ENCODE results near the gene MAPT. TPM values are rescaled to one million over a fixed set of nuclear protein-coding genes. Genes with fewer than 3 reads are reported as not detected.
A peak's percentile ranks its signal among the peaks of the same experiment; 100 is the strongest.

MAPT gene
- total and polyA plus RNA-seq, 4 donors = 0.27 to 3.8 (median 1.8) TPM

GRCh38 chr17:45851873-45852272 is 42.5 kb upstream of the MAPT start:
- no peak for ATAC-seq (ENCODE audit: insufficient read depth, low FRiP score)
- no peak overlapping the region for H3K9ac ChIP-seq (ENCODE audit: insufficient read depth in 1 of 2, low read length in 2 of 2)
- peaks cover 0 to 7% (median 0%) of the 10 kb centered on the region in 4 donors for H3K9me3 ChIP-seq (ENCODE audit: control insufficient read depth in 4 of 4, insufficient read depth in 3 of 4, low read length in 3 of 4)
- H3K4me3 ChIP-seq = no peak overlapping the region
- 70 to 76% methylated on average over 1 of the region's 1 CpG for WGBS, 2 donors
- no peak for DNase-seq
- H3K4me1 ChIP-seq (ENCODE audit: control insufficient read depth in 5 of 5, insufficient read depth in 5 of 5, low read length in 5 of 5) = no peaks in the 10 kb centered on the region
- peaks cover 0 to 9% (median 4%) of the 10 kb centered on the region in 3 donors for H3K27me3 ChIP-seq (ENCODE audit: control insufficient read depth in 3 of 3, insufficient read depth in 3 of 3, low read length in 2 of 3)
- no peak overlapping the region for H3K27ac ChIP-seq (ENCODE audit: low read depth in 1 of 2, low read length in 1 of 2)
- H3K36me3 ChIP-seq (ENCODE audit: control insufficient read depth in 4 of 4, insufficient read depth in 4 of 4, low read length in 4 of 4) = no peaks in the 10 kb centered on the region
- no peak for TF ChIP-seq CTCF (IDR thresholded peaks at IDR 0.05; ENCODE audit: control extremely low read depth, extremely low read depth)

GRCh38 chr17:45852535-45853297 is 41.6 kb upstream of the MAPT start:
- ATAC-seq (ENCODE audit: insufficient read depth, low FRiP score) (no peak), DNase-seq (peak; percentile 53 to 71 (median 67))
- Histone ChIP-seq H3K9ac (ENCODE audit: insufficient read depth in 1 of 2, low read length in 2 of 2) (no peak overlapping the region), H3K27ac (ENCODE audit: low read depth in 1 of 2, low read length in 1 of 2) (no peak overlapping the region), H3K36me3 (ENCODE audit: control insufficient read depth in 4 of 4, insufficient read depth in 4 of 4, low read length in 4 of 4) (no peaks in the 10 kb centered on the region), H3K4me3 (no peak overlapping the region), H3K27me3 (ENCODE audit: control insufficient read depth in 3 of 3, insufficient read depth in 3 of 3, low read length in 2 of 3) (peaks cover 0 to 9% (median 4%) of the 10 kb centered on the region in 3 donors), H3K9me3 (ENCODE audit: control insufficient read depth in 4 of 4, insufficient read depth in 3 of 4, low read length in 3 of 4) (peaks cover 0 to 7% (median 0%) of the 10 kb centered on the region in 4 donors), H3K4me1 (ENCODE audit: control insufficient read depth in 5 of 5, insufficient read depth in 5 of 5, low read length in 5 of 5) (no peaks in the 10 kb centered on the region)
- 26% methylated on average over 12 of the region's 12 CpGs for WGBS, 2 donors
- peak; percentile 85 for TF ChIP-seq CTCF (IDR thresholded peaks at IDR 0.05; ENCODE audit: control extremely low read depth, extremely low read depth)

- Histone ChIP-seq H3K9me3 (ENCODE audit: control insufficient read depth in 4 of 4, insufficient read depth in 3 of 4, low read length in 3 of 4) (peaks cover 0 to 7% (median 0%) of the 10 kb centered on the region in 4 donors), H3K27me3 (ENCODE audit: control insufficient read depth in 3 of 3, insufficient read depth in 3 of 3, low read length in 2 of 3) (peaks cover 0 to 9% (median 4%) of the 10 kb centered on the region in 3 donors), H3K36me3 (ENCODE audit: control insufficient read depth in 4 of 4, insufficient read depth in 4 of 4, low read length in 4 of 4) (no peaks in the 10 kb centered on the region), H3K4me3 (no peak overlapping the region), H3K4me1 (ENCODE audit: control insufficient read depth in 5 of 5, insufficient read depth in 5 of 5, low read length in 5 of 5) (no peaks in the 10 kb centered on the region), H3K9ac (ENCODE audit: insufficient read depth in 1 of 2, low read length in 2 of 2) (no peak overlapping the region), H3K27ac (ENCODE audit: low read depth in 1 of 2, low read length in 1 of 2) (no peak overlapping the region)
- TF ChIP-seq CTCF (IDR thresholded peaks at IDR 0.05; ENCODE audit: control extremely low read depth, extremely low read depth) = no peak
- WGBS, 2 donors = 80 to 81% methylated on average over 9 of the region's 9 CpGs
- ATAC-seq (ENCODE audit: insufficient read depth, low FRiP score) = no peak
- DNase-seq = no peak
Measured at GRCh38 chr17:45854209-45854608, 40.1 kb upstream of the MAPT start.

Data from lung (tissue), 12 donors.